H1 (cell line): Measurements from ENCODE around the gene DENND1A. TPM values are rescaled to one million over a fixed set of nuclear protein-coding genes. Genes with fewer than 3 reads are reported as not detected.

Source experiments
- CTCF ChIA-PET: fragments of 300-600 bp; sonication (Branson Sonifier 250); formaldehyde crosslinking; loops from one replicate; lab custom pipeline; 2021; ENCODE audit not compliant: partially characterized antibody; lab: Charles Lee
- POLR2A ChIA-PET: fragments of 300-600 bp; sonication (Branson Sonifier 250); formaldehyde crosslinking; loops from one replicate; lab custom pipeline; 2021; ENCODE audit warnings: inconsistent platforms; ENCODE audit not compliant: partially characterized antibody; lab: Charles Lee
- DNase-seq, 2 experiments: peaks; one replicate each; pipeline versions ENCODE4 v3.0.0 to v3.0.0-alpha.2; 2010 to 2022; ENCODE audit warnings: low spot score in 2 of 2, low read depth in 1 of 2, mixed read lengths in 1 of 2
- FAIRE-seq: peaks from 2 replicates; lab custom pipeline; 2011; peaks lifted over from hg19 to GRCh38; lab: Jason Lieb, UNC
- H2AFZ ChIP-seq: 2 replicates; pipeline ENCODE4 v1.8.1; 2012; ENCODE audit warnings: low read length, inconsistent platforms
- H2AK5ac ChIP-seq: 2 replicates; pipeline ENCODE4 v1.6.1; 2013; ENCODE audit warnings: low read depth, low read length
- H2BK120ac ChIP-seq: replicated peaks from 2 replicates; pipeline ENCODE3; 2013; ENCODE audit warnings: low read depth, low read length, inconsistent platforms
- H2BK12ac ChIP-seq: 2 replicates; pipeline ENCODE4 v1.6.1; 2013; ENCODE audit warnings: low read depth, low read length
- H2BK15ac ChIP-seq: 2 replicates; pipeline ENCODE4 v1.6.1; 2013; ENCODE audit warnings: low read length
- H2BK20ac ChIP-seq: 2 replicates; pipeline ENCODE4 v1.6.1; 2013; ENCODE audit warnings: low read length
- H2BK5ac ChIP-seq: 2 replicates; pipeline ENCODE4 v1.6.1; 2013; ENCODE audit warnings: low read depth, low read length
- H3K14ac ChIP-seq: 2 replicates; pipeline ENCODE4 v1.6.1; 2013; ENCODE audit warnings: inconsistent platforms; ENCODE audit not compliant: insufficient read length
- H3K18ac ChIP-seq: 2 replicates; pipeline ENCODE4 v1.6.1; 2013; ENCODE audit warnings: low read length; ENCODE audit errors: extremely low read depth
- H3K23ac ChIP-seq: 2 replicates; pipeline ENCODE4 v1.6.1; 2013; ENCODE audit warnings: inconsistent platforms; ENCODE audit not compliant: insufficient read length
- H3K23me2 ChIP-seq: 2 replicates; pipeline ENCODE4 v1.6.1; 2013; ENCODE audit warnings: low read depth, low read length
- H3K27ac ChIP-seq: 2 replicates; pipeline ENCODE4 v1.6.1; 2011; ENCODE audit warnings: low read depth, low read length, inconsistent platforms
- H3K27me3 ChIP-seq, 4 experiments: replicated peaks in 1 of 4; 1 replicate in 1 of 4; 2 replicates in 3 of 4; pipeline versions ENCODE4 v1.6.1 to v1.8.1; 2011 to 2013; ENCODE audit warnings: low read length in 3 of 4, mild to moderate bottlenecking in 3 of 4, inconsistent platforms in 2 of 4, mixed read lengths in 2 of 4, moderate library complexity in 1 of 4; ENCODE audit not compliant: control insufficient read depth in 3 of 4, insufficient read depth in 3 of 4; ENCODE audit errors: extremely low read depth in 1 of 4
- H3K36me3 ChIP-seq, 4 experiments: 2 replicates each; pipeline versions ENCODE4 v1.6.1 to v1.8.1; 2011 to 2013; ENCODE audit warnings: mild to moderate bottlenecking in 4 of 4, low read length in 3 of 4, moderate library complexity in 2 of 4, control low read depth in 1 of 4, inconsistent platforms in 1 of 4; ENCODE audit not compliant: insufficient read depth in 4 of 4, control insufficient read depth in 2 of 4
- H3K4ac ChIP-seq: replicated peaks from 2 replicates; pipeline ENCODE3; 2013; ENCODE audit warnings: low read length, low read depth, mixed read lengths, inconsistent platforms; ENCODE audit not compliant: insufficient read length
- H3K4me1 ChIP-seq, 4 experiments: replicated peaks in 1 of 4; 1 replicate in 1 of 4; 2 replicates in 3 of 4; pipeline versions ENCODE4 v1.6.1 to v1.8.1; 2011 to 2013; ENCODE audit warnings: low read length in 3 of 4, inconsistent platforms in 2 of 4, mixed read lengths in 1 of 4; ENCODE audit not compliant: insufficient read depth in 4 of 4, control insufficient read depth in 3 of 4
- H3K4me2 ChIP-seq, 2 experiments: 2 replicates each; pipeline versions ENCODE4 v1.6.1 to v1.8.1; 2011 to 2013; ENCODE audit warnings: low read depth in 2 of 2, low read length in 2 of 2, control low read depth in 1 of 2, inconsistent platforms in 1 of 2, mild to moderate bottlenecking in 1 of 2; ENCODE audit not compliant: insufficient read depth in 1 of 2
- H3K4me3 ChIP-seq, 4 experiments: fragments of 200-600, 300-600 bp in 1 of 4; sonication (generic), shearing (Covaris generic), sonication (Bioruptor Twin) in 1 of 4; 2 replicates each; pipeline versions ENCODE4 v1.5.1 to v1.8.1; 2011 to 2016; ENCODE audit warnings: low read length in 4 of 4, low read depth in 3 of 4, control low read depth in 2 of 4, inconsistent platforms in 2 of 4, mild to moderate bottlenecking in 2 of 4, mixed read lengths in 1 of 4, moderate library complexity in 1 of 4; ENCODE audit not compliant: insufficient read depth in 2 of 4; ENCODE audit errors: extremely low read depth in 1 of 4
- H3K56ac ChIP-seq: replicated peaks from 2 replicates; pipeline ENCODE3; 2013; ENCODE audit warnings: low read depth, mild to moderate bottlenecking, mixed read lengths, low read length, inconsistent platforms; ENCODE audit not compliant: insufficient read length
- H3K79me1 ChIP-seq: 2 replicates; pipeline ENCODE4 v1.6.1; 2013; ENCODE audit warnings: low read depth, low read length, control low read depth
- H3K79me2 ChIP-seq, 2 experiments: 2 replicates each; pipeline versions ENCODE4 v1.6.1 to v1.8.1; 2012 to 2013; ENCODE audit warnings: low read length in 2 of 2, mild to moderate bottlenecking in 2 of 2, inconsistent platforms in 1 of 2; ENCODE audit not compliant: insufficient read depth in 2 of 2, control insufficient read depth in 1 of 2
- H3K9ac ChIP-seq, 4 experiments: replicated peaks in 1 of 4; 1 replicate in 1 of 4; 2 replicates in 3 of 4; pipeline versions ENCODE4 v1.6.1 to v1.8.1; 2011 to 2013; ENCODE audit warnings: low read depth in 3 of 4, low read length in 3 of 4, control low read depth in 2 of 4, mild to moderate bottlenecking in 2 of 4, moderate library complexity in 2 of 4, inconsistent platforms in 1 of 4; ENCODE audit errors: extremely low read depth in 1 of 4
- H3K9me3 ChIP-seq, 2 experiments: 2 replicates each; pipeline versions ENCODE4 v1.6.1 to v1.8.1; 2012 to 2013; ENCODE audit warnings: mild to moderate bottlenecking in 2 of 2, moderate library complexity in 2 of 2, control low read depth in 1 of 2, inconsistent platforms in 1 of 2, low read depth in 1 of 2, low read length in 1 of 2, mixed read lengths in 1 of 2; ENCODE audit not compliant: insufficient read depth in 2 of 2
- H4K20me1 ChIP-seq, 2 experiments: replicated peaks in 1 of 2; 2 replicates each; pipeline versions ENCODE3 to v1.8.1; 2011 to 2013; ENCODE audit warnings: inconsistent platforms in 2 of 2, low read length in 2 of 2, mild to moderate bottlenecking in 1 of 2; ENCODE audit not compliant: insufficient read depth in 2 of 2, control insufficient read depth in 1 of 2
- H4K5ac ChIP-seq: 2 replicates; pipeline ENCODE4 v1.6.1; 2013; ENCODE audit warnings: low read length, low read depth, mixed read lengths, inconsistent platforms; ENCODE audit not compliant: insufficient read length
- H4K8ac ChIP-seq: 2 replicates; pipeline ENCODE4 v1.8.0; 2013; ENCODE audit warnings: mild to moderate bottlenecking, moderate library complexity, low read length, inconsistent platforms; ENCODE audit not compliant: insufficient read depth; ENCODE audit errors: extremely low read depth
- H4K91ac ChIP-seq: replicated peaks from 2 replicates; pipeline ENCODE3; 2013; ENCODE audit warnings: low read length, mixed read lengths, inconsistent platforms; ENCODE audit not compliant: insufficient read length
- BRCA1 ChIP-seq: IDR thresholded peaks from 2 replicates; pipeline ENCODE4 v1.6.1; 2012; ENCODE audit warnings: low read depth, low read length, improper control_type of control experiment
- JUND ChIP-seq: IDR thresholded peaks from 2 replicates; pipeline ENCODE4 v1.6.1; 2011; ENCODE audit warnings: mild to moderate bottlenecking, improper control_type of control experiment, low read length
- SIRT6 ChIP-seq: IDR thresholded peaks from one replicate; pipeline ENCODE4 v1.7.1; 2012; ENCODE audit warnings: low read length, inconsistent platforms
- SRF ChIP-seq: IDR thresholded peaks from 2 replicates; pipeline ENCODE4 v1.6.1; 2011; ENCODE audit warnings: mild to moderate bottlenecking, low read depth, low read length, moderate library complexity
- WGBS, 2 experiments: shearing (Covaris generic) in 1 of 2; methylation state at CpG; one replicate each; pipeline versions ENCODE4 v1.1.6 to v1.1.7; 2013 to 2015; ENCODE audit warnings: low lambda C conversion rate in 2 of 2, mixed read lengths in 2 of 2, inconsistent platforms in 1 of 2, low coverage in 1 of 2, missing lambda C conversion rate in 1 of 2; ENCODE audit not compliant: insufficient replicate concordance in 2 of 2, insufficient coverage in 1 of 2, insufficient read length in 1 of 2; ENCODE audit errors: extremely low coverage in 1 of 2, missing lambda C conversion rate in 1 of 2; 5-methylcytosine and 5-hydroxymethylcytosine counted together
- polyA plus RNA-seq, 7 experiments: library from polyadenylated mRNA; depleted of rRNA in 3 of 7; stranded (reverse) in 5 of 7; unstranded in 2 of 7; fragments of >200 nt in 5 of 7; fragments of 200-250 nt in 2 of 7; gene quantifications; 1 replicate in 5 of 7; 2 replicates in 1 of 7; 4 replicates in 1 of 7; pipeline versions ENCODE4 v1.2.1 to v1.2.3, GENCODE V29; 2011 to 2013; ENCODE audit warnings: missing spikeins in 2 of 7, mixed read lengths in 2 of 7
- total RNA-seq: library from RNA; stranded (reverse); fragmentation: NEBNext Ultra II Directional; extraction: Animal tissue kit (Norgen Biotek cat#: 25700); gene quantifications from 2 replicates; pipeline ENCODE4 v1.2.1, GENCODE V29; 2021

DENND1A gene
- total and polyA plus RNA-seq, 2 of the 8 experiments (the other 6 are each of a cell fraction or from before 2014, with no cell fraction given): 24.1 to 26.4 TPM

GRCh38 chr9:123637945-123638634 is 291.8 kb downstream of the DENND1A start:
- Histone ChIP-seq H3K4ac (no peak overlapping the region), H2BK5ac (no peak overlapping the region), H4K20me1 (peaks cover 0 to 2% of the 10 kb centered on the region in 2 experiments), H3K4me1 (no peaks in the 10 kb centered on the region), H3K36me3 (no peaks in the 10 kb centered on the region), H2AFZ (no peak overlapping the region), H3K79me2 (no peaks in the 10 kb centered on the region), H2BK12ac (no peak overlapping the region), H4K8ac (no peak overlapping the region), H2BK120ac (no peak overlapping the region), H3K23me2 (no peaks in the 10 kb centered on the region; the same call in 1 of the 2 replicates), H2BK20ac (no peak overlapping the region), H3K56ac (no peak overlapping the region), H3K18ac (no peak overlapping the region), H3K4me3 (no peak overlapping the region), H3K27ac (no peak overlapping the region), H3K14ac (no peak overlapping the region), H3K4me2 (no peak overlapping the region), H3K9me3 (no peaks in the 10 kb centered on the region), H3K23ac (no peak overlapping the region), H3K79me1 (no peaks in the 10 kb centered on the region), H3K27me3 (no peaks in the 10 kb centered on the region; a peak in 1 of 7 replicates), H3K9ac (no peak overlapping the region), H2AK5ac (no peak overlapping the region), H4K5ac (no peak overlapping the region), H4K91ac (no peak overlapping the region), H2BK15ac (no peak overlapping the region)
- ChIA-PET CTCF (interaction anchor here (0.6 to 1.9 kb wide), 7 partner anchors 15 to 190 kb away, joined by 3 to 4 read pairs (median 3); no protein-coding TSS in a partner anchor), POLR2A (interaction anchor here (1.2 kb wide), 1 partner anchor 11 kb away, joined by 5 read pairs; no protein-coding TSS in a partner anchor)
- no peak for FAIRE-seq
- WGBS, 2 experiments: 82% methylated on average over 10 of the region's 10 CpGs; no CpG with 5 or more reads in 1 of the 2 experiments
- TF ChIP-seq SIRT6 (no peak), SRF (0 out of 2 replicates have a peak, but pooled peaks have one; percentile 26), BRCA1 (no peak), JUND (no peak)
- no peak for DNase-seq
